ENCODE results near the gene ELMO2.

Gene ELMO2

DNA sequence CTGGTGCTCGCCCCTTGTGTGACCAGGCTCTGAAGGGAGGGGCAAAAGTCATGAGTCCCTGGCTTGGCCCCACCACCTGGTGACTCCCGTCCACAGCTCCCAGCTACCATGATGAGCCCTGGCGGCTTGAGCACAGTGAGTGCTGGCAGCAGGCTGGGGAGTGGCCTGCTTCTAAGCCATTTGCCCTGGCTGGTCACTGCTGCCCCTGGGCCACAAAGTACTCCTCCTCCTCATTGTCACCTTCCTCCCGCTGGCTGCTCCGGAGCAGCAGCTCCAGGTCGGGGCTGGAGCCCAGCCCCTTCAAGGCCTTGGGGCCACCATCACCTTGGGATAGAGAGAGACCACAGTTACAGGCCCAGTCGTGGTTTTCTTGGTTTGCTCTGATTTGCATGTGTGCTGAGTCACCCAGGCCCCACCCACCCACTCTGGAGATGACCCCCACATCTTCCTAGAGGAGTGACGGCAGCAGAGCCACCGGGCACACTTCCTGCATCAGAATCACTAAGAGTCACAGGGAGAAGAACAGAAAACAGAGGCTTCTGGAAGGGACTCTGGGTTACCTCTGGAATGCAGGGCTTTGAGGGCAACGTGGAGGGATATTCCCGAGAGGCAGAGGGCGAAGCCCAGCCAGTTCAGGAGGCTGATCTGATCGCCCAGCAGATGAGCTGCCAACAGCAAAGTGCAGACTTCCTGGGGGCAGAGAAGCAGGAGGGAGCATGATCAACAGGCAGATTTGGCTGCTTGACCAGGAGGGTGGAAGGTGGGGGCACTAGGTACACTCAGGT, 56.0 kb downstream of the ELMO2 start:
- DNase-seq = peak; percentile 56

DNA sequence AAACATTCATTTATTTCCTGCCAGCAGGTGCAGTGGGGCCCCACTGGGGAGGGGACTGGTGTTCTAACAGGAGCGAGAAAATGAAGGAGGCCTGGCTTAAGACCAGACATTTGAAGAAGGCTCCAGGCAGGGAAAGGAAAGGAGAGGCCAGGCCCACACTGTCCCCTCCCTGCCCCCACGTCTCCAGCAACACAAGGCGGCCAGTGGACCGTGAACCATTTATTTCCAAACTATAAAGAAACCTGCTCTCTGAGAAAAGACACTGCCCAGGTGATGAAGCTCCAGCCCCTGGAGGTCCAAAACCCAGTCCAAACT, 56.7 kb downstream of the ELMO2 start:
- no peak for DNase-seq

DNA sequence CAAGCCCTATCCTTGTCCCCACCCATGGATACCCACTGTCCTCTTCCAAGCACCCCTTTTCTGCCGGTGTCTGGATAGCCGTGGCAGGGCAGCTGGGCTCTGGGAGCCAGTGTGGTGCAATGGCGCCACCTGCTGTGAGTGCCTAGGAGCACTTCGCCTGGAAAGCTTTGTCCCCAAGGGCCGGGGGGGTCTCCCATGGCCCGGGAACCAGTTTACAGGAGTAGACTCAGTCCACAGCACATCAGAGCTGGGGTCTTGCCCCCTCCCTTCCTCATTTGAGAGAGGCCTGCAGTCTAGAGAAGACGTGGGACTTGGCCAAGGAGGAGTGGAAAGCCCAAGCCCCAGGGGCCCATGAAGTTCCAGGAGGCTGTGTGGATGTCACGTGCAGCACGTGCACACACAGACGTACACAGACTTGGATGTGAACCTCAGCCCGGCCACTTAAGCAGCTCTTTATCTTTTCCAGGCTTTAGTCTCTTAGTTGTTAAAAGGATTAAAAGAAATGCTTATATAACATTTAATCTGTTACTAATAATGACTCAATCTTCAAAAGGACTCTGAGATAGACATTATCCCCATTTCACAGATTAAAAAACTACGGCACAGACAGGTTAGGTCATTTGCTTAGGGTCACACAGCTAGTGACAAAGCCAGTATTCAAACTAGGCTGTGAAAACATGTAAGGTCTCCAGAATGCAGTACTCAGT, 57.2 kb downstream of the ELMO2 start:
- DNase-seq = peak; percentile 82

DNA sequence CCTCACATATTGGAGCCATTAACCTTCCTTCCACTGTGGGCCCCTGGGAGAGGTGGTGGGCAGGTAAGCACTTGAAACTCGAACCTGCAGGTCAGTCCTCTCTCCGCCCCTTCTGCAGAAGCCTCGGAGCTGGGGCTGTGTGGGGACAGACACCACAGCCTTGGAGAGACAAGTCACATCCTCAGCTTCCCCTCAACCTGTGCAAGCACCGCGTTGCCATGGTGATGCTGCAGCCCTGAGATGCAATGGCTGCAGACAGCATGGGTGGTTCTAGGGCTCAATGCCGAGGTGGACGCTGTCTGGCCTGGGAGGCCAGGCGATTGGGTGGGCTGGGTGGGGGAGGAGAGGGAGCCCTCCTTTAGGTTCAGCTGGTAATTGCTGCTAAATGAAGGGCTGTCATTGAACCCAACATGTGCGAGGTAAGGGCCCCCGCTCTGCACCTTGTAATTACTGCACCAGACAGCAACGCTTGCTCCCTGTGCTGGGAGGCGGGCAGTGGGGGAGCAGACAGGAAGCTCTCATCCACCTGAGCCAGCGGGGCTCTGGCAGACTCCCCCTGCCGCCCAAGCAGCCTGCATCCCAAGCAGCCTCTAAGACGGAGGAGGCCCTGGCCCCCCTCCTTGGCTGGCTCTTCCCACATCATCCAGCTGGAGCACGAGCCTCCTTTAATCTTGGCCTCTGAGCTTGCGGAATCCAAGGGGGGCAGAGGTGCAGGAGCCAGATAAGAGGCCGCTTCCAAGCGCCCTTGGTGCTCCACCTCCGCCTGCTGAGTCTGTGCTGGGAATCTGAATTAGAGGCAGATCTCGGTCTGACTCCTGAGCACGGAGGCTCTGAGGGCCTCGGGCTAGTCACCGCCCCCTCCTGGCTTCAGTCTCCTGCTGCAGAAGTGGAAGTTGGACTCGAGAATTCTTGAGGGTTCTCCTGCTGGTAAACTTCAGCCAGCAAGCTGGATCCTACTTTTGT, 58.3 kb downstream of the ELMO2 start:
- DNase-seq = peak; percentile 66

DNA sequence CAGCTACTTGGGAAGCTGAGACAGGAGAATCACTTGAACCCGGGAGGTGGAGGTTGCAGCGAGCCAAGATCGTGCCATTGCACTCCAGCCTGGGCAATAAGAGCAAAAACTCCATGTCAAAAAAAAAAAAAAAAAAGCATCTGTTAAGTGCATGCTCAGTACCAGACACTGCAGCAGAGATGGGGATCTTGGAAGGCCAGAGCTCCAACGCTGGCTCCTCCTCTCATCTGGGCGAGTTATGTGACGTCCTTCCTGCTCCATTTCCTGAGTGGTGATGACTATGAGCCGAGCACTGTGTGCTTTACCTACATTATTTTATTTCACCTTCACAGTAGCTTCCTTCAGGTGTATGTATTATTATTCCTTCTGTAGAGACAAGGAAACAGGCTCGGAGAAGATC, 59.6 kb downstream of the ELMO2 start:
- DNase-seq = no peak

DNA sequence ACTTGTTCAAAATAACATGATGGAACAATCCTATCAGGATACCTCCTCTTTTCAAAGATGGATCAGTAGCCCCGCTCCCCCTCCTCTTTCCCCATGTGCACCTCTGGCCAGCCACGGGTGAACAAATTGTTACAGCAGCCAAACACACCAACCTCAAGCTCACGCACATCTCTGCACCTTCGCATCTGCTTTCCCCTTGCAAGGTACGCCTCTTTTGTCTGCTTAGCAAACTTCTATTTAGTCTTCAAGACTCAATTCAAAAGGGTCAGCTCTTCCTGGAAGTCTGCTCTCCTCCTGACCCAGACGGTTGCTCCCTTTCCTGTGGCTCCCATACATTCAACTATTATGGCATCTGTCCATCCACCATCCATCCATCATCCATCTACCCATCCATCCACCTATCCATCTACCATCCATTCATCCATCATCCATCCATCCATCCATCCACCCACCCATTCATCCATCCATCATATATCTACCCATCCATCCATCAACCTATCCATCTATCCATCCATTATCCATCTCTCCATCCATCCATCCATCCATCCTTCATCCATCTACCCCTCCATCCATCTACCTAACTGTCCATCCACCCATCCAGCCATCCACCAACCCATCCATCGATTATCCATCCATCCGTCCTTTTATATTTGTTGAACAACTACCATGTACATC, 61.8 kb downstream of the ELMO2 start:
- no peak for DNase-seq

DNA sequence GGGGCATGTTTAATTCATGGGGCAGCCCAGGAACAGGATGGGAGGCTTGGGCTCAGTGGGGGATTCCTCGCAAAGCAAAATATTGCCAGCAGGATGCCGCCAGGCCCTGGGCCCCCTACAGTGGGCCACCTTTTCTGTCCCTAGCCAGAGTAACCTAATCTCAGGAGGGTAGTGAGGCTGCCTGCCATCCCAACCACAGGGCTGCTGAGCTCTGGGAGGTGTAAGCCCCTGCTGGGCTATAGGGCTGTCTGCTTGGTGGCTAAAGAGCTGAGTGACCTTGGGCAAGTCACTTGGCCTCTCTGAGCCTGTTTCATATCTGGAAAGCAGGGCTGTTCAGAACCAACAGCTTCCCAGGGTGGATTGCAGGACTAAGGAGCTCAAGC, 62.4 kb downstream of the ELMO2 start:
- DNase-seq = no peak

DNA sequence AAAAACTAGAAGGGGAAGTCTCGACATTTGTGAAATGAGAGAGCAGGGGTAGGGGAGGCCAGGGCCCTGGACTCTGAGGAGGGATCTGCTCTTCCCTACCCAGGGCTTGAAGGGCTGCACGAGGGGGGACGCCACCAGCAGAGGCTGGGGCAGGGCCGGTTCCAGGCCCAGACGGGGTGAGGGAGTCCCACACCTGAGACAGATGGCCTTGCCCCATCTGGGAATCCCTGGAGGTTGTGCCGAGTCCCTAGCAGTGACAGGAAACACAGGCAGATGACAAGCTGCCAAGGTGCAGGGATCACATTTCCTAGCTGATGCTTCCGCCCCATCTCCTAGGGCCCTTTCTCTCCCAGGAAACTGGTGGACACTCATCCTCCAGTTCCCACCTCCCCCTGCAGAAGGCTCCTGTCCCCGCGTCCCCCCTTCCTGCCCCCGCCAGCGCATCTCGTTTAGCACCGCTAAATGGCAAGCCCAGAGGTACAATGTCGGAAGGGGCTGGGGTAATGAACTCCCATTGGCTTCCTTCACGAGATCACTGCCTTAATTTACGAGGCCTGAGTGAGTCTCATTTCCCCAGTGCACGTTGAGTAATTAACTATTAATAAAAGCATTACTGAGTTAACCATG, 63.0 kb downstream of the ELMO2 start:
- DNase-seq = no peak

DNA sequence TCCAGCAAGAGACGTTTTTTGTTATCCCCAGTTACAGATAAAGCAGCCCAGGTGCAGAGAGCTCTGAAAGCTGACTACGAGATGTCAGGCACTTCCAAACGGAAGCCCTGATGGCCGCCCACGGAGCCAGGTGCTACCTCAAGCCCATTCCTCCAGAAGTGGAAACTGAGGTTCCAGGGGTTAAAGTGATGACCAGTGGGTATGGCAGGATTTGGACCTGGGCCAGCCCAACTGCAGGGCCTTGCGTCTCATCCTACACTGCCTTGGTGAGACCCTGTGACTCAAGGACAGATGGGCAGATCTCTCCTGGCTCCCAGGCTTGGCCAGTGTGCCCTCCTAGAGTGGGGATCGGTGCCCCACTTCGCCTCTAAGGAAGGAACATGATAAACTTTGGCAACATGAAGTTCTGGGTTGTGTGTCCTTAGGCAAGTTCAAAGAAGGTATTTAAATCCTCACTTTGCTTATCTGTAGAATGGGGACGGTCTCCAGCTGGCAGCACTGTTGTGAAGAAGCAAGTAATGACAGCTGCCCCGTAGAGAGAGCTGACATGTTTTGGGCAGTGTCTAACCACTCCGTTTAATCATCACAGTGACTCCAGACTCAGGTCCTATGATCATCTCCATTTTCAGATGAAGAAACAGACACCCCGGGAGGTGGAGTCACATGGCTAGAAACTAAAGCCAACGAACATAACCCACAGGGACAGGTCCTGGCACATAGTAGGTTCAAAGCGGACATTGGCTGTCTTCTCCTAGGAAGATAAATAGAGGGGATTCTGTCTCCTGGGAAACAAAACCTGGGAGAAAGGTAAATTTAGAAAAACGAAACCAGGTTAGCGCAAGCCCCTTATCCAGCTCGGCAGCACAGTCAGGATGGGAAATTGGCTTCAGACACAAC, 63.7 kb downstream of the ELMO2 start:
- no peak for DNase-seq

DNA sequence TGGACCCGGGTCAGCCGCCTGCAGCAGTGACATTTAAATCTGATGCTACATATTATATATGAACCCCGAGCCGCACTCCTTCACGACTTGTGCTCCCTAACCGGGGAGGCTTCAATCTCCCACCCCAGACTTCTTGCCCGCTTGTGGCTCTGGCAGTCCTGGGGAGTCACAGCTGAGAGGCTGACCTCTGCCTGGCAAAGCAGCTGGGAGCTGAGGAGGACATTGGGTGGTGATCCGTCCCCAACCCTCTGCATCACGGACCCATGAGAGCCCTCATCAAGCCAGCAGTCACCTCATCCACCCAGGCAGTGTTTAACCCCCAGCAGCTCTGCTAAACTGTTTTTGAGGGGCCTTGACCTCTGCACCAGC, 64.4 kb downstream of the ELMO2 start:
- DNase-seq = no peak

DNA sequence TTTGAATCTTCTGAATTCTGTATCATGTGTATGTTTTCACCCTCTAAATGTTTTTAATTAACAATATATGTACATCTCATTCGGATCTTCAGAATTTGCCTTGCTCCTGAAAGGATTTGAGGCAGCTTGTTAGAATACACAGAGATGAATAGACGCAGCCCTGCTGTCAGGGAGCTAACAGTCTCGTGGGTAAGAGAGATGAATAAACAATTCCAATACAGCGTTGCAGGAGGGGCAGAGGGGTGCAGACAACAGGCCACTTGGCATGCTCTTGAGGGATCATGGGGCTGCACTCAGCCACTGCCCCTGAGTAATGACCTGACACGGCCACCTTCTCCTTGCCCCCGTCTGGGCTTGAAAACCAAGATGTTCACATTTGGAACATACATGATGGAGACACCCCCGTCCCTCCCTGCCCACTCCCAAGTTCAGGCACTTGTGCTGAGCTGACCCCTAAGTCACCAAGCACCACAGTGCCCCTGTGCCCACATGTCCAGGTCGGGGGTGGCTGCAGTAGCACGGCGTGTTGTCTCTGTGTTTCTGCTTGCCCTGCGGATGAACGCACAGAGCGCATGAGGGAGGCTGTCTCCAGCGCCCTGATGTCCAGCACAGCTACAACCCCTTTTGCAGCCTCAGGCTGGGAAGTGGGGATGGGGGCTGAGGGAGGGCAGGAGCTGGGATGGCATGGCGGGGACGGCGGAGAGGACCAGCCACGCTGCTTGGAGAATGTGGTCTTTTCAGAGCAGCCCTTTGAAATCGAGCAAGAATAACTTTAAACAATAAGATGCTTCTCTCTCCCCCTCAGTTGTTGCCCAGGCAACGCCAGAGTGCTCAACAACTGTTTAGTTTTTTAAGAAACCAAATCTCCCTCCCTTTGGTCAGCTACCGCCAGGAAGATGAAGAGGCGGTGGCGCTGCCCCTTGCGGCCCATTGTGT, 65.1 kb downstream of the ELMO2 start:
- no peak for DNase-seq

DNA sequence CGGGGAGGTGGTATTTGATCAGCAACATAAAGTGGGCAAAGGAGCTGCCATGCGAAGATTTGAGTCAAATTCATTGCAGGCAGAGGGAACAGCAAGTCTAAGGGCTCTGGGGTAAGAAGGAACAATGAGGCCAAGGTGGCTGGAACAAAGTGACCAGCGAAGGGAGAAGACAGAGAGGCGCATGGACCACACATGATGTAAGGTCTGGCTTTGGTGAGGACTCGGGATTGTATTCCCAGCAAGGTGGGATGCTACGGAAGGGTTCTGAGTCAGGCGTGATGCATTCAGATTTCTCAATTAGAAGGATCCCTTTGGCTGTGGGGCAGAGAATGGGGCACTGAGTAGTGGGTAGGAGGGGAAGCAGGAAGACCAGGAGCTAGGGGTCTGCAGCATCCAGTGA, 67.4 kb downstream of the ELMO2 start:
- no peak for DNase-seq

DNA sequence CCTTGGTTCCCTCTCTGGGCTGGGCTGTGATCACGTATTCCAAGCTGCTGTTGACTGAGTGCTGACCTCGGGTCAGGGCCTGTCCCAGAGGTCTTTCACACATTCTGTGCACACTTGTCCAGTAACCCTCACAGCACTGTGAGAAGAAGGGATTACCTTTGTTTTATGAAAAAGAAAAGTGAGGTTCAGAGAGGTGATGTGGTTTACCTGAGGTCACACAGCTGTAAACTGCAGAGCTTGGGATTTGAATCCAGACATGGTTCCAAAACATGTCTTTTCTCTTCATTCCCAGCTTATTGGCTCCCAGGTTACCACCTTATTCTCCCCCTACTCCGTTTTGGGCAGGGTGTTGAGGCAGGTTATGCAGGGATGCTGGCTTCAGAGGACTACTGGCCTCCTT, 69.7 kb downstream of the ELMO2 start:
- no peak for DNase-seq

DNA sequence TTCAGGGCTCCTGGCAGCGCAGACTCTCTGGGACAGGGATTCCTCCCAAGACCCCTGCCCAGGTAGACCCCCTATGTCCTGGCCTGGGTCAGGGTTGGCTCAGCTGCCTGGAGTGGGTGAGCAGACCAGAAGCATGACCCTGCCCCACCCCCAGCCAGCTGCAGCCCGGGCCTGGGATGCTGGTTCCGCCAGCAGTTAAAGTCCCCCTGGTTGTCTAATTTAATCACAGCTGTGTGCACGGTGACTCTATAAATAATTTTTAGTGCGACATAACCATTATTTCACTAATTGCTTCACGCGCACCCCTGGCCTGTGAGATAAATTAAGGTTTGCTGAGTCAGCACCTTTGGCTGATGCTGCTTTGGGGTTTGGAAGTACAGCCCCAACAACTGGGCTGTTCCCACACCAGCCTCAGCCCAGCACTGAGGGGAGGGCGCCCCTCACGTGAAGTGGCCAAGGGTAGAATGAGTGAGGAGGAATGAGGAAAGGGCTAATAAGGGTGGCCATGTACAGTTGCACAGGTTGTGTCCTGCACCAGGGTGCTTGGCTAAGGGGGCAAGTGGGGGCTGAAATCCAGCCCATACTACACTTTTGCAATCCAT, 72.0 kb downstream of the ELMO2 start:
- no peak for DNase-seq

DNA sequence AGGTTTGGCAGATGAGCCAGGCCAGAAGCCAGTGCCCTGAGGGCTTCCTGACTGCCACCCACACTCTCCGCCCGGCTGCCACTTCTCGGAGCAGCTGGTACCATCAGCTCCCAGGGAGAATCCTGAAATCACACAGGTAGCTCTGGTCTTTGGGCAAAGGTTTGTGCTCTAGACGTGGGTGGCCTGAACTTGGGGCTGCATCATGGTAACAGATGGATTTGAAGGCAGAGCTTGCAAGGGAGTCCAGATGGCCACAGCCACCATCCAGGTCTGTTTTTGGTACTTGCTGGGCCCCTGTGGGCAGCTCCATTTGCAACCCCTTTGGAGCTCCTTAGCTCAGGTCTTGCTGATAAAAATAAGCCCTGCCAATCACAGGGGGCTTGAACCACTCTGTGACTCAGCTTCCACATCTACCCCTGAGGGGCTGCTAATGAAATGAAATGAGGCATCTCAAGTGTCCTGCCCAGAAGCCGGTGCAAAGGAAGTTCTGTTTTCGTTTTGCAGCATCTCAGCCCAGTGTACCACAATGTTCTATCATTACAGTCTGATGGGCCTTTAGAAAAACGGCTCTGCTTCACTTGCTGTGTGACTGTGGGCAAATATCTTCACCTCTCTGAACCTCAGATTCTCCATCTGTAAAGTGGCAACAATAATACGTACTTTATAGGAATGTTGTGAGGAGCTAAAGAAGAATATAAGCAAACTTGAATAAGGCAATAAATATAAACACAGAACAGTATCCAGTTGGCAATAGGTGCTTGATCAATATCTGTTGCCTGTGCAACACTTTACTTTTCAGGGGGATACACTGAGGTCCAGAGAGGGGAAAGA, 73.0 kb downstream of the ELMO2 start:
- no peak for DNase-seq

DNA sequence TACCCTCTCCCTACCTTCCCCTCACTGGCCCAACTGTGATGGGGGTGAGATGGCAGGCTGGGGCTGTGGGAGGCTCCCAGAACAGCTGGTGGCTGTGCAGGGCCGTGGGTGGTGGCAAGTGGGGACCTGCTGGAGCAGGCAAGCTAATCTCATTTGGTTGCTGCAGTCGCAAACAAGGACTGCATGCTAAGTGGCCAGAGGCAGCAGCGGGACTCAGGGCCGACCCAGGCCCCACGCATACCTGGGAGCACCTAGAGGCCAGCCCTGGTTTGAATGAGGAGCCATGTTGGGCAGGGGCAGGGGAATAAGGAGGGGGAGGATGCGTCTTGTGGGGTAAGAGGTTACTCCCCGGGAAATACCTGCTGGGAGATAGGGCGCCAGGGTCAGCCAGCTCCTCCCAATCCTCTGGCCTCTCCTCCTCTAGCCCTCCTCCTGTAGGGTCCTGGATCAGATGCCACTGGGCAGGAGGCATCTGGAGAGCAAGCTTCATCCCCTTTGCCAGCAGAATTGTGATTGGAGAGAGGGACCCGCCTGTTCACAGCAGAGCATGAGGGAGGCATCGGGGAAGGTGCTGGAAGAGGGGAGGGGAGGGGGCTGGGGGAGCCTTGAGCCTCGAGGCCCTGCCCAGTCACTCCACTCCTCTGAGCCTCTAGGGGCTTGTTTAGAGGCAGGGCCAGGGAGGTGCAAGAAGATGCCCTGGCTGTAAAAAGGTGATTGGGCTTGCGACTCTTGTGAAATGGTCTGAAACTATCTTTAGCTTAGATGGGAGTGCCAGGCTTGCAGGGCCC, 73.8 kb downstream of the ELMO2 start:
- DNase-seq = no peak

DNA sequence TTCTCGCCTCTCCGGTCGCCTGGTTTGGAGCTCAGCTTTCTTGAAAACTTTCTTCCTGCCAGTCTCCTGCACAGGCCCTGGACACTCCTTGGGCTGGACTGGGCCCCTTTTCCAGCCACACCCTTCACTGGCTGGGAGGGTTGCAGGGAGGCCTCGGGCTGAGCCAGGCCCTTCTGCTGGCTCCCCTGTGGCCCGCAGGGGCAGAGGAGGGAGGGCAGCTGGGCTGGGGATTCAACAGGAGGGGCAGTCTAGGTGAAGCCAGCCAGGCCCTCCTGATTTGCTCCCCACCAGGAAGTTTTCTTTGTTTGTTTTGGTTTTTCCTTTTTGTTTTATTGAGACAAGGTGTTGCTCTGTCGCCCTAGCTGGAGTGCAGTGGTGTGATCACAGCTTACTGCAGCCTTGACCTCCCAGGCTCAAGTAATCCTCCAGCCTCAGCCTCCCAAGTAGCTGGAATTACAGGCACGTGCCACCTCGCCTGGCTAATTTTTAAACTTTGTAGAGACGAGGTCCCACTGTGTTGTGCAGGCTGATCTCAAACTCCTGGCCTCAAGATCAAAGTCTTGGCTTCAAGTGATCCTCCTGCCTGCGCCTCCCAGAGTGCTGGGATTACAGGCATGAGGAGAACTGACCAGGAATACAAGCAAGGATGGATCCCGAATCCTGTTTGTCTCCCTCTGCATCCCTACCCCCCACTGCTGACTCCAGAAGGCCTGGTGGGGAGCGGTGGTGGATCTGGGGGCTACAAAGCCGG, 74.6 kb downstream of the ELMO2 start:
- no peak for DNase-seq

Measured in femur (tissue), 1 donor.